GM19468 (cell line): ENCODE measurements around the gene TMEM40.

Experiments used
- ATAC-seq: cut with Tn5 transposase; IDR thresholded peaks from one replicate; pipeline ENCODE4 v1.9.1; 2021; ENCODE audit warnings: mild to moderate bottlenecking, moderate library complexity, moderate number of reproducible peaks; ENCODE audit not compliant: unreplicated experiment; ENCODE audit errors: extremely low read depth

The TMEM40 gene

GRCh38 chr3:12687948-12688347, 71.1 kb downstream of the TMEM40 start:
- ATAC-seq = no peak

- no peak for ATAC-seq
Measured at GRCh38 chr3:12686096-12686495, 73.0 kb downstream of the TMEM40 start.
